Pancreas (tissue), 10 donors: ENCODE data around the gene LIM2. TPM values are rescaled to one million over a fixed set of nuclear protein-coding genes. Genes with fewer than 3 reads are reported as not detected.

ENCODE experiments used
- ATAC-seq, 4 donors: fragments of 200-7000 bp; cut with Tn5 transposase; one replicate each; pipeline versions ENCODE4 v1.8.0 to v1.9.1; 2020; ENCODE audit warnings: mild to moderate bottlenecking in 4 of 4, moderate library complexity in 4 of 4
- DNase-seq, 6 donors: peaks; one replicate each; pipeline ENCODE4 v3.0.0-alpha.2; 2020
- FAIRE-seq: peaks from 2 replicates; lab custom pipeline; 2012; peaks lifted over from hg19 to GRCh38; lab: Jason Lieb, UNC
- H3K27ac ChIP-seq, 4 donors: fragments of 200-600 bp; sonication (generic); 1 replicate in 3 of 4; 2 replicates in 1 of 4; pipeline versions ENCODE4 v1.5.0 to v1.8.0; 2020
- H3K27me3 ChIP-seq, 4 donors: fragments of 200-600 bp; one replicate each; pipeline ENCODE4 v1.8.0; 2021
- H3K36me3 ChIP-seq, 3 donors: fragments of 200-600 bp; sonication (generic) in 1 of 3; one replicate each; pipeline versions ENCODE4 v1.5.0 to v1.8.0; 2020 to 2021
- H3K4me1 ChIP-seq, 3 donors: fragments of 200-600 bp; one replicate each; pipeline ENCODE4 v1.8.0; 2021
- H3K4me3 ChIP-seq, 4 donors: fragments of 200-600 bp; sonication (generic) in 2 of 4; one replicate each; pipeline versions ENCODE4 v1.5.0 to v1.8.0; 2020 to 2021
- H3K9me3 ChIP-seq, 4 donors: fragments of 200-600 bp; one replicate each; pipeline ENCODE4 v1.8.0; 2021
- CTCF ChIP-seq, 4 donors: fragments of 200-600 bp; sonication (generic) in 3 of 4; IDR thresholded peaks; one replicate each; pipeline versions ENCODE4 v1.5.0 to v1.8.0; 2021; ENCODE audit warnings: antibody characterized with exemption in 4 of 4
- WGBS, 2 donors: extraction: QIAGEN DNeasy Blood & Tissue Kit; methylation state at CpG; one replicate each; pipeline ENCODE4 v1.1.7; 2013; 5-methylcytosine and 5-hydroxymethylcytosine counted together
- intact Hi-C, 3 donors: fragments of 100-400 bp; cut with DNase I; formaldehyde crosslinking; loops; one replicate each; pipeline versions ENCODE4 v1.11.1 to v1.14.2; 2022
- polyA plus RNA-seq, 2 donors: library from polyadenylated mRNA; stranded (reverse); fragments of 200-250 nt; gene quantifications; one replicate each; pipeline ENCODE4 v1.2.3, GENCODE V29; 2013
- total RNA-seq, 6 donors: library from RNA; stranded (reverse); fragmentation: NEBNext Ultra II Directional in 4 of 6; extraction: Animal tissue kit (Norgen Biotek cat#: 25700) in 4 of 6; gene quantifications; one replicate each; pipeline versions ENCODE4 v1.2.1 to v1.2.4, GENCODE V29; 2021 to 2023
- donor health status: healthy with polysubstance abuse.
- donor health status: DM: no; HTN: no; CAD: no; lungs with moderate emphysema.
- donor health status: DM: no; HTN: no; CAD: no.
- donor health status: control.
- donor health status: control.
- donor health status: Bipolar disorder and iron deficiency.
- donor health status: DM: yes; HTN: yes; CAD: no.
- donor health status: DM: no; HTN: no; CAD: no.
- donor health status: DM: no; HTN: no; CAD: no.
- donor health status: DM: yes; HTN: yes; CAD: no.

The LIM2 gene
- total and polyA plus RNA-seq, 8 donors: not detected

DNA sequence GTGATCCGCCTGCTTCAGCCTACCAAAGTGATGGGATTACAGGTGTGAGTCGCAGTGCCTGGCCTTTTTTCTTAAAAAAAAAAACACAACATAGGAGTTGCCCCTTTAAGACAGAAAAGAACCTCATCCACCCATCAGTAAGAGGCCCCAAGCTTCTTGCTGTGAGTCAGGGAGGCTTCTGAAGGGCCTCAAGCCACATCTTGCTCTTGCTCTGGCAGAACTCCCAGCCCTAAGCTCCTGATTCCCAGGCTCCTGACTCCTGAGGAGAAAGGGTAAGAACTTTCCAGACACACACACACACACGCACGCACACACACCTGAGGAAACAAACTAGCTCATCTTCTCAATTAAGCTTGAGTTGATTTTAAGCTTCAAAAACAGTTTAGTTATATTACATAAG is 28.5 kb downstream of the LIM2 start:
- no peak for TF ChIP-seq CTCF (IDR thresholded peaks at IDR 0.05)
- 96% methylated on average over 4 of the region's 4 CpGs for WGBS, 2 donors
- ATAC-seq: no peak
- H3K27ac ChIP-seq: no peak overlapping the region
- no peaks in the 10 kb centered on the region for H3K4me1 ChIP-seq
- no peak for FAIRE-seq
- intact Hi-C loops: no loop called here
- H3K9me3 ChIP-seq: no peaks in the 10 kb centered on the region
- no peak for DNase-seq
- no peaks in the 10 kb centered on the region for H3K36me3 ChIP-seq
- H3K27me3 ChIP-seq: no peaks in the 10 kb centered on the region
- H3K4me3 ChIP-seq: no peak overlapping the region

DNA sequence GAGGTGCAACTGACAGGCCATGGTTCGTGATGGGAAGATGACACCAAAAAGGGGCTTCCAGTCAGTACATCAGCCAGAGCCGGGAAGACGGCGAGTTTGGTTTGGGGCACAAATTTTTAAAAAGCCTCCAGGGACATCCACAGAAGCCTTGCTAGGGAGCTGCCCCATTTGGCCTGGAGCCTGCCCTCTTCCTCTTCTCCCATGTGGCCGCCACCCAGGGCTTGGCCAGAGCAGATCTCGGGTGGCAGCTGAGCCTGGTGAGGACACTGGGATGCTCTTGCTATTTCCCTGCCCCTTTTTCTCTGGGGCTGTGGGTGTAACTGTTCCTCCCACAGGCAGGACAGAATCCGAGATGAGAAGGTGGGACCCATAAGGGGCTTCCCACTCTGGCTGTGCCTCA is 29.8 kb downstream of the LIM2 start:
- H3K27ac ChIP-seq: no peak overlapping the region
- ATAC-seq (no peak), FAIRE-seq (no peak), DNase-seq (no peak)
- 90 to 95% methylated on average over 7 of the region's 7 CpGs for WGBS, 2 donors
- H3K9me3 ChIP-seq: no peaks in the 10 kb centered on the region
- no peaks in the 10 kb centered on the region for H3K4me1 ChIP-seq
- H3K27me3 ChIP-seq: no peaks in the 10 kb centered on the region
- no peak overlapping the region for H3K4me3 ChIP-seq
- intact Hi-C loops: no loop called here
- TF ChIP-seq CTCF (IDR thresholded peaks at IDR 0.05): no peak
- no peaks in the 10 kb centered on the region for H3K36me3 ChIP-seq

DNA sequence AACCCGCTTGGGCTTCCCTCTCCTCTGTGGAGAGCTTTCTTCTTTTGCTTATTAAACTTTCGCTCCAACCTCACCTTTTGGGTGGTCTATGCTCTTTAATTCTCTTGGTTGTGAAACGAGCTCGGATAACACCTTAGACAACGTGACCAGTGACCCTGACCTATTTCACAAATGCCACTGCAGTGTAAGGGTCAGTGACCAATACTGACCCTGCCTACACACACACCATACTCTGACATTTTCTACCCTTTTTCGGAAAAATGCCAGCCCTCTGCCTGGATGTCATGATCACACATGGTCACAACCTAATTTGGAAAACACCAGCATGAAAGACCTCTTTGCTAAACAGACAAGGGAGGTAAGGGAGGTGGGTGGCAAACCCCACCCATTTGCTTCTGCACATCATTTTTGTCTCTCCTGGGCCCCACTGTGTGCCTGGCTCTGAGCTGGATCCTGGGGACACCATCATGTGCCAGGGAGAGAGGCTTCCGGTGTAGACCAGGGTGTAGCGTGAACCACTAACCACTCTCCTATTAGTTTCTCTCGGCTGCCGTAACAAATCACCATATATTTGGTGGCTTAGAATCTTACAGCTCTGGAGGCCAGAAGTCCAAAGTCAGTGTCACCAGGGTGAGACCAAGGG is 31.5 kb downstream of the LIM2 start:
- Histone ChIP-seq H3K9me3 (no peaks in the 10 kb centered on the region), H3K27me3 (no peaks in the 10 kb centered on the region), H3K27ac (no peak overlapping the region), H3K36me3 (peaks cover 0 to 5% (median 0%) of the 10 kb centered on the region in 3 donors), H3K4me3 (no peak overlapping the region), H3K4me1 (no peaks in the 10 kb centered on the region)
- no peak for TF ChIP-seq CTCF (IDR thresholded peaks at IDR 0.05)
- ATAC-seq: no peak
- intact Hi-C loops: no loop called here
- no peak for DNase-seq
- WGBS, 2 donors: 96 to 97% methylated on average over 10 of the region's 10 CpGs
- FAIRE-seq: no peak

DNA sequence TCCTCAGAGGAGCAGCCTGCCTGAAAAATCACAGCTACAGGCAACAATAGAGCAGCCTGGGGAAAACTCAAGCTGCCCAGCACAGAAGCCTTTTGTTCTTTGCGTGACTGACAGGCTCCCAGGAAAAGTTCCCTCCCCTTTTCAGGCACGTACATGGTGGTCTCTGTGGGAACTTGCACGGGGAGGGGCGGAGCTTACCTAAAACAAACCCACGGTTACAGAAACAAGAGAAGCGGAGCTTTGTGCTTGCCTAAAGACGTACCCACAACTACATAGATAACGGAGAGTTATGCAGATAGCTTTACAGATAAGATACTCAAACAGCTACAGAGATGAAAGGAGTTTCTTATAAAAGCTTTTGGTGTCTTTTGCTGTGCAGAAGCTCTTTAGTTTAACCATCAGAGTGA is 33.0 kb downstream of the LIM2 start:
- 58 to 63% methylated on average over 8 of the region's 8 CpGs for WGBS, 2 donors

More for the DNA sequence above, 33.0 kb downstream of the LIM2 start:
- no peak overlapping the region for H3K4me3 ChIP-seq
- no peaks in the 10 kb centered on the region for H3K27me3 ChIP-seq
- intact Hi-C loops: no loop called here
- FAIRE-seq (no peak), ATAC-seq (no peak), DNase-seq (no peak)
- peaks cover 0 to 9% (median 0%) of the 10 kb centered on the region in 3 donors for H3K36me3 ChIP-seq
- H3K9me3 ChIP-seq: no peaks in the 10 kb centered on the region
- no peaks in the 10 kb centered on the region for H3K4me1 ChIP-seq
- no peak overlapping the region for H3K27ac ChIP-seq
- TF ChIP-seq CTCF (IDR thresholded peaks at IDR 0.05): no peak
